22Rv1 (cell line): ENCODE results near the gene TNNI3K.

Experiments
- ZFX ChIP-seq: fragments of 450-650 bp; IDR thresholded peaks from 2 replicates; pipeline ENCODE4 v1.6.1; 2017; ENCODE audit warnings: antibody characterized with exemption, borderline replicate concordance
- TF ChIP-seq, protein P1 (sequence below): fragments of 450-650 bp; IDR thresholded peaks from 2 replicates; pipeline ENCODE4 v1.5.1; 2017; ENCODE audit warnings: mild to moderate bottlenecking

DNA sequence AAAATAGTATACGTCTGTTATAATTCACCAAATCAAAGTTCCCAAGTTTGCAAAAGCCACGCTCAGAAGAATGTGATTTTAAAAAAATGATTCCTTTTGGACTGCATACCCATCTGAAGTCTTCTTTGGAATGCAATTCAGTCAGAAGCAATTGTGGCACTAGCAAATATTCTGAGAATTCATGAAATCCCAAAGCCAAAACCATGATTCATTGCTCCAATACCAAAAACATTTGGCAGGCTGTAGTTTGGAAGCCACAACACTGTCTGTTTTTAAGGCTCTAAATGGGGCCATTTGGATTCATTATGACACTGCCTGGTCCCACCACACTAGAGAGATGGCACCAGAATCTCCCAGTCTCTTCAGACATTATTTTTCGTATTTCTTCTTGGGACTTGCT, 299.1 kb downstream of the TNNI3K start:
- TF ChIP-seq, protein P1, sequence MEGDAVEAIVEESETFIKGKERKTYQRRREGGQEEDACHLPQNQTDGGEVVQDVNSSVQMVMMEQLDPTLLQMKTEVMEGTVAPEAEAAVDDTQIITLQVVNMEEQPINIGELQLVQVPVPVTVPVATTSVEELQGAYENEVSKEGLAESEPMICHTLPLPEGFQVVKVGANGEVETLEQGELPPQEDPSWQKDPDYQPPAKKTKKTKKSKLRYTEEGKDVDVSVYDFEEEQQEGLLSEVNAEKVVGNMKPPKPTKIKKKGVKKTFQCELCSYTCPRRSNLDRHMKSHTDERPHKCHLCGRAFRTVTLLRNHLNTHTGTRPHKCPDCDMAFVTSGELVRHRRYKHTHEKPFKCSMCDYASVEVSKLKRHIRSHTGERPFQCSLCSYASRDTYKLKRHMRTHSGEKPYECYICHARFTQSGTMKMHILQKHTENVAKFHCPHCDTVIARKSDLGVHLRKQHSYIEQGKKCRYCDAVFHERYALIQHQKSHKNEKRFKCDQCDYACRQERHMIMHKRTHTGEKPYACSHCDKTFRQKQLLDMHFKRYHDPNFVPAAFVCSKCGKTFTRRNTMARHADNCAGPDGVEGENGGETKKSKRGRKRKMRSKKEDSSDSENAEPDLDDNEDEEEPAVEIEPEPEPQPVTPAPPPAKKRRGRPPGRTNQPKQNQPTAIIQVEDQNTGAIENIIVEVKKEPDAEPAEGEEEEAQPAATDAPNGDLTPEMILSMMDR: no peak
- no peak for TF ChIP-seq ZFX
